Activated effector memory CD4-positive, alpha-beta T cell treated with anti-CD3 and anti-CD28 coated beads, Interleukin-2, amount 50 U/mL, for 16 hours (primary cell): ENCODE results near the gene PTPDC1.

Experiments
- DNase-seq: peaks from one replicate; pipeline ENCODE4 v3.0.0-alpha.2; 2020

Gene PTPDC1

GRCh38 chr9:94145640-94146039 is 61.4 kb downstream of the PTPDC1 start:
- no peak for DNase-seq

GRCh38 chr9:94147776-94148175 is 63.5 kb downstream of the PTPDC1 start:
- no peak for DNase-seq

- no peak for DNase-seq
Observed at GRCh38 chr9:94148419-94148818, 64.2 kb downstream of the PTPDC1 start.

- DNase-seq = no peak
Observed at GRCh38 chr9:94149696-94150095, 65.4 kb downstream of the PTPDC1 start.

DNA sequence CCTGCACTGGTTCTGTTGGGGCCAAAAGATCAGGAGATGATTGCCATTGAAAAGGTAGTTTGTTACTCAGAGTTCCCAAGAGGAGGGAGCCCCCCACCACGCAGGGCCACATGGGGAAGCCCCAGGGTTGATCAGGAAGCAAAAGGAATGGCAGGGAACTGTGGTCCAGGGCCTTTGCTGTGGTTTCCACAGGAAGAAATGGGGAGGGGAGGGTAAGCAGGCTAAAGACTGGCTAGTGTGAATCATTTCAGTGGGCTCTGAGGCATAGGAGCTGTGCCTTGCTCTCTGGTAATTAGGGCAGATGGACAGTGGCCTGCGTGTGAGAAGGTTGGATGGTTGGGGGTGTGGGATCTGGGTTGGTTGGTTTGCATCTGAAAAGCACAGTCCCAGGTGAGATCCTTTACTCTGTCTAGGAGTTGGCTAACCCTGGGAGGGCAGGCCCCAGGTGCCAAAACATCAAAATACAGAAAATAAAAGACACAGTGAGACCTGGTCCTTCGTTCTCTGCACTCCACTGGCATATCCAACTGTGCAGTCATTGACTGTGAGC is 66.1 kb downstream of the PTPDC1 start:
- DNase-seq = no peak

DNA sequence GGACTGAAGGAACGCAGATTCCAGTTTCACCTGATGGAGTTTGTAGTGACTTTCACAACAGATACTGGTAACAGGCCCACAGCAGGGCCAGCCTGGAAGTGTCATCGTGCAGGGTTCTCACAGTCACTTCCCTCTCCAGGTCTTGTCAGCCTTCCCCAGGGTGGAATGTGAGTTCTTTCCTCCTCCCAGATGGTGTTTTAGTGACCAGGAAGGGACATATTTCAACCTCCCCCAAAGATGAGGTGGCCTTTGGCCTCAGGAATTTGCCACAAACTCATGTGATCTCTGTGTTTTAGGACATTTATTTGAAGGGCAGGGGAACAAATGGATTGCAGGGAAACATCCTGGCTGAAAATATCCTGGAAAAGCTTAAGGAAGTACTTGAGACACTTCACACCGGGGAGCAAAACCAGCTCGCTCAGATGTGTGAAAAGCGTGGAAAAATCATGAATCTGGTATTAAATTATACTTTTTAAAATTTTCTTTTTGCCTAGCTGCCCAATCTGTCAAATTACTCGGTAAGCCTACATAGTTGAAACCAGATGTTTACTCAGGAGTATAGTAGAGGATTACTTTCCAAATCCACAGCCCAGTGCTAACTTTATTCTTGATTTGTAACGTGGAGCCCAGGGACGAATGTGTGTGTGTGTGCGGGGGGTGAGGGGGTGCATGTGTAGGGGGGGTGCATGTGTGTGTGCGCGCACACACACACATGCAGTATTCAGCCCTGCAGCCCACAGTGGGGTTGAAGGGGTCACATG is 66.8 kb downstream of the PTPDC1 start:
- DNase-seq = no peak

DNA sequence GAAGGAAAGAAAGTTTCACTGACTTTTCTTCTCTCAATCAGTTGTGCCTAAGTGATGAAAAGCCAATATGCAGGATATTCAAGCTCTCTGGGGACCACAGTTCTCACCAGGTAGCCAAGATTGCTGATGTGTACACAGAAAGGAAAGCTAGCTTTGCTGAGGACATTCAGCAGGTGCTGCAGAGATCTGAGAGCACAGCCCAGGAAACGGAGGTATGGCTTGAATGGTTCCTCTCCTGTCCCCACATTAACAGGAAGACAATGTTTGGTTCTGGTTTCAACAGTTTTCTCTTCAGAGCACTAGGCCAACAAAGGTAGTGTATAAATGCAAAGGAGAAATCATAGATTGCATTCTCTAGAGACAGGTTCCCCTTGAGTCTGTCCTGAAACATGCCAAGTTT is 69.6 kb downstream of the PTPDC1 start:
- DNase-seq = no peak

- DNase-seq = no peak
Observed at GRCh38 chr9:94156348-94157049, 72.2 kb downstream of the PTPDC1 start.

- no peak for DNase-seq
Observed at GRCh38 chr9:94157050-94157801, 73.0 kb downstream of the PTPDC1 start.
